Upper lobe of right lung (tissue), 1 donor: ENCODE results near the gene SYNDIG1. TPM values are rescaled to one million over a fixed set of nuclear protein-coding genes. Genes with fewer than 3 reads are reported as not detected.
A peak's percentile ranks its signal among the peaks of the same experiment; 100 is the strongest.

Experiments
- ATAC-seq: fragments of 200-7000 bp; cut with Tn5 transposase; one replicate; pipeline ENCODE4 v1.9.1; 2020; ENCODE audit warnings: mild to moderate bottlenecking, moderate library complexity
- DNase-seq: peaks from one replicate; pipeline ENCODE4 v3.0.0-alpha.2; 2020
- H3K27ac ChIP-seq: fragments of 200-600 bp; one replicate; pipeline ENCODE4 v1.8.0; 2022
- H3K27me3 ChIP-seq: fragments of 200-600 bp; one replicate; pipeline ENCODE4 v1.8.0; 2022; ENCODE audit warnings: mild to moderate bottlenecking
- H3K36me3 ChIP-seq: fragments of 200-600 bp; one replicate; pipeline ENCODE4 v1.8.0; 2022
- H3K4me1 ChIP-seq: fragments of 200-600 bp; one replicate; pipeline ENCODE4 v1.8.0; 2022
- H3K4me3 ChIP-seq: fragments of 200-600 bp; one replicate; pipeline ENCODE4 v1.8.0; 2022; ENCODE audit warnings: mild to moderate bottlenecking
- H3K9me3 ChIP-seq: fragments of 200-600 bp; one replicate; pipeline ENCODE4 v1.8.0; 2022
- CTCF ChIP-seq: fragments of 200-600 bp; IDR thresholded peaks from one replicate; pipeline ENCODE4 v1.8.0; 2022; ENCODE audit warnings: antibody characterized with exemption
- intact Hi-C: fragments of 100-400 bp; cut with DNase I; formaldehyde crosslinking; loops from one replicate; pipeline ENCODE4 v1.11.0; 2022
- total RNA-seq: library from RNA; stranded (reverse); fragmentation: NEBNext Ultra II Directional; extraction: Animal tissue kit (Norgen Biotek cat#: 25700); gene quantifications from one replicate; pipeline ENCODE4 v1.2.1, GENCODE V29; 2021
- donor health status: DM: no; HTN: yes; CAD: no; lungs with severe emphysema.

Gene SYNDIG1
- total RNA-seq, 1 donor from 2014 or later = not detected

- ATAC-seq = peak; percentile 63
Measured at GRCh38 chr20:24672886-24673677, 203.7 kb downstream of the SYNDIG1 start.

DNA sequence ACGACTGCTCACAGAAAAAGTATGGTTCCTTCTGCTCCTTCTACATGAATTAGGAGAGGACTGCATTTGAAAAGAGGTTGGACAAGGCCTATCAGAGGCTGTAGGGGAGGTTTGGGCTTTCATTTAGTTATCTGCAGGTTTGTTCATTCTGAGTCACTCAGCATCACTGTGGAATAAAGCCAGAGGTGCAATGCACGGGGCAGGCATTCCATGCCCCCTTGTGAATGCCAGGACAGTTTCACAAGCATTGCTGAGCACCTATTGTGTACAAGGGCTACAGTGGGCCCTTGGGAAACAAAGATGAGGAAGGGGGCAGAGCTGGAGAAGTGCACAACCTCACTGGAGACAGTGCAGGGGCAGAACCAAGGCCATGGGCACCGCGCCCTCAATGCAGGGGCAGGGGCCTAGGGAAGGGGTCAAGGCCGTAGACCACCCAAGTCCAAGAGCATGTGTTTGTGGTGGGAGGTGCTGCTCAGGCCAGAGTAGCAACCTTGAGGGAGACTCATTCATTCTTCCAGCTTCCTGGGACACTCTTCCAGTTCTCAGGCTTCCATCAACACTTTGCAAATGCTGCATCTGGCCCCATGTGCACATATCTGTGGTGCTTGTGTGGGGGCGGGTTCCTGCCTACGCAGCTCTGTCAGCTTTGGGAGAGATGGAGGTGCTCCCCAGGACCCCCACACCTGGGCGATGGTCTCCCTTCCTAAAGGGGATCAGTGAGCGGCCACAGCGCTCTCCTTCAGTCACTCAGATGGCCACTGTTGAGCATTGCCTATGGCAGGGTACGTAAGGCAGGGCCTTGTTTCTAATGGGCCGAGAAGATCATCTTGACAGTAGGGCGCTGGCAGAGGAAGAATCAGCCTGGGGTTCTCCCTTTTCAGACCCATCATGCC is 204.5 kb downstream of the SYNDIG1 start:
- peak; percentile 52 for DNase-seq
- no peaks in the 10 kb centered on the region for H3K36me3 ChIP-seq
- no peak overlapping the region for H3K4me3 ChIP-seq
- H3K27ac ChIP-seq = no peak overlapping the region
- no peaks in the 10 kb centered on the region for H3K9me3 ChIP-seq
- intact Hi-C loops = no loop called here
- no peak for ATAC-seq
- TF ChIP-seq CTCF = no peak
- H3K4me1 ChIP-seq = no peaks in the 10 kb centered on the region
- no peaks in the 10 kb centered on the region for H3K27me3 ChIP-seq

More at GRCh38 chr20:24672886-24673677, 203.7 kb downstream of the SYNDIG1 start:
- H3K27me3 ChIP-seq = no peaks in the 10 kb centered on the region
- intact Hi-C loops = no loop called here
- no peaks in the 10 kb centered on the region for H3K36me3 ChIP-seq
- H3K27ac ChIP-seq = no peak overlapping the region
- H3K4me1 ChIP-seq = no peaks in the 10 kb centered on the region
- no peak overlapping the region for H3K4me3 ChIP-seq
- no peaks in the 10 kb centered on the region for H3K9me3 ChIP-seq
- peak; percentile 40 for DNase-seq
- no peak for TF ChIP-seq CTCF

DNA sequence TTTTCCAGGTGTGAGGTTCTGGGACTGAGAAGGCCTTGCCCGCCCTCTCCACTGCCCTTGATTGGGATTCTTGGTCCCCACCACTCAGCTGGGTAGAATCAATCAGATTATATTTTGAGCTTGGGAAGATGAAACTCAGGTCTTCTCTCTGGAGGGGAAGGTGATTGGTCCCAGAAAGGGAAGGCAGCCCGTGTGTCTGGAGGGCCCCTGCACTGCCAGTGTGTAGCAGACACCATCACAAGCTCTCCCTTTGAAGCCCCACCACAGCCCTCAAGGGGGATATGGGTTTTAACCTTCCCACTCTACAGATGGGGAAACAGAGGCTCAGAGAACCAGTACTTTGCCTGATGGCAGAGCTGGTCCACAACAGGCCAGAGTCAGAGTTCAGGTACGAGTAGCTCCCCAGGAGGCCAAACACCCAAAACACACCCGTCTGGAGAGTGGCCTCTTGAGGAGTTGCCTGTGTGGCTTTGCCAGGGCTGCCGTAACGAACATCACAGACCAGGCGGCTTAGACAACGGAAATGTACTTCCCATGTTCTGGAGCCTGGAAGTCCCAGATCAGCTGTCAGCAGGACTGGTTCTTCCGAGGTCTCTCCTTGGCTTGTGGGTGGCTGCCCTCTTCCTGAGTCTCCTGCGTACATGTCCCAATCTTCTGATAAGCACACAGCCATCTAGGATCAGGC is 205.6 kb downstream of the SYNDIG1 start:
- DNase-seq = peak; percentile 37
- Histone ChIP-seq H3K27me3 (no peaks in the 10 kb centered on the region), H3K9me3 (no peaks in the 10 kb centered on the region), H3K36me3 (no peaks in the 10 kb centered on the region), H3K27ac (no peak overlapping the region), H3K4me1 (no peaks in the 10 kb centered on the region), H3K4me3 (no peak overlapping the region)
- no peak for TF ChIP-seq CTCF
- intact Hi-C loops = no loop called here
- no peak for ATAC-seq

DNA sequence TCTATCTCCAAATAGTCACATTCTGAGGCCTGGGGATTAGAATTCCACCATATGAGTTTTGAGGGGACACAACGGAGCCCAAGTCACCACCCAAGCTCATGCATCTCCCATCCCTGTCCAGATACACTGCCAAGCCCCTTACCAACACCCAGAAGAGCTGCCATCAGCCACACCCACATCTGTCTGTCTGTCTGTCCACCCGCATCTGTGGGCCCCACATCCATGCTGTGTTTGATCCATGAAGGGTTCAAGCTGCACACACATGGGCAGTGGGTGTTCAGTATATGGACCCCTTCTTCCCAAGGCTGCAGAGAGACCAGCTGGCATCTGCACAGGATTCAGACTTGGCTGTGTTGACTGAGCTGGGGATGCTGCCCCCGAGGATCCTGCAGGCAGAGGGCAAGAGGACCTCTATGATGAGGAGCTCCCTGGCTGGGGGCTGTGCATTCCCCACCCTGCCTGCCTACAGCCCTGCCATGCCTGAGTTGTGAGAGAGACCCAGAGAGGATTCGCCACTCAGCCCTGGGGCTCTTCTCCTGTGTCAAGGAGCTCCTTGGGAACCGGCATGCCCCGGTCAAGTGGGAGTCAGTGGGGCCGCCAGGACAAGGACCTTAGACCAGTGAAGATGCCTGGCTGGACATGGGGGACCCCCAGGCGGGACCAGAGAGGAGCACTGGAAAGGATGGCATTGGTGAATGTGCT is 206.4 kb downstream of the SYNDIG1 start:
- ATAC-seq (no peak), DNase-seq (peak; percentile 57)
- no peak for TF ChIP-seq CTCF
- Histone ChIP-seq H3K9me3 (no peaks in the 10 kb centered on the region), H3K36me3 (no peaks in the 10 kb centered on the region), H3K27me3 (no peaks in the 10 kb centered on the region), H3K4me3 (no peak overlapping the region), H3K27ac (no peak overlapping the region), H3K4me1 (no peaks in the 10 kb centered on the region)
- intact Hi-C loops = no loop called here

- intact Hi-C loops = no loop called here
- Histone ChIP-seq H3K27ac (no peak overlapping the region), H3K4me3 (no peak overlapping the region), H3K9me3 (no peaks in the 10 kb centered on the region), H3K27me3 (no peaks in the 10 kb centered on the region), H3K36me3 (no peaks in the 10 kb centered on the region), H3K4me1 (no peaks in the 10 kb centered on the region)
- TF ChIP-seq CTCF = no peak
- DNase-seq = peak; percentile 54
- no peak for ATAC-seq
Measured at GRCh38 chr20:24676353-24676977, 207.0 kb downstream of the SYNDIG1 start.
